Erythroblast (primary cell): ENCODE data around the gene NGF.
"Not testable (repeated sequence)": the region's sequence is repeated elsewhere in the genome, so short reads cannot be mapped to it uniquely, and the experiment has no call there.

Experiments used
- DNase-seq, 2 experiments: peaks; one replicate each; lab custom pipeline; 2025; lab: John Stamatoyannopoulos, UW
- GATA1 ChIP-seq: IDR thresholded peaks from 2 replicates; pipeline ENCODE4 v1.6.1; 2011; ENCODE audit warnings: low read depth, mild to moderate bottlenecking, control low read depth, low read length, moderate library complexity
- POLR2A ChIP-seq: IDR thresholded peaks from 2 replicates; pipeline ENCODE4 v1.6.1; 2011; ENCODE audit warnings: mild to moderate bottlenecking, low read length

The NGF gene

DNA sequence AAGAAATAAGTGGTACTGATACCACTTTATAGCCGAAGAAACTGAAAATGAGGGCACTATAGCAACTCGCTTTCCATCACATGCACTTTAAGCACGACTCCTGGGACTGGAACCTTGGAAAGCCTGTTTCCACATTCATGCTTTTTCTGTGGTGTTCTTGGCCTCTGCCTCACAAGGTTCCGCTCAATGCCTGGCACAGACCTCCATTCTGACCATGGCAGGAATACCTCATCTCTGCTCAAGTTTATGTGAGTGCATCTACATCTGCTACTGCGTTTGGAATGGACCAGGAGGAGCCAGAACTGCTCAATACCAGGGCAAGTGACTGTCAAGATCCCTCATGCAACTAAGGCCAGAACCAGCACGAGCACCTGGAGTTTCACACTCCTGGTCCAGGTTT lies 11.6 kb downstream of the NGF start:
- no peak for DNase-seq
- TF ChIP-seq GATA1 = no peak
- TF ChIP-seq POLR2A = no peak

DNA sequence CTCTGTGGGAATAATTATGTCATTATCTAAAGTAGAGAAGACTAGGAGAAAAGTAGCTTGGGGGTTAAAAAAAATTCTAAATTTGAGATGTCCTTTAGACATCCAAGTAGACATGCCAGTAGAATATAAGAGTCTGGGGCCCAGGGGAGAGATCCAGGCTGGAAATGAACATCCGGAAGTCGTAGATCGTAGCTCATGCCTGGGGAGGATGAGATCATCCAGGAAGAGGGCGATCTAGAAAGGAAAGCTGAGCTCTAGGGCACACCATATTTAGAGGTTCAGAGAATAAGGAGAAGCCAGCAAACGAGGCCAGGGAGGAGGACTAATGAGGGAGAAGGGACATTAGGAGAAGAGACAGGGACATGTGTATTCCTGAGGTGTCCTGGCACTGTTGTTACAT lies 12.2 kb downstream of the NGF start:
- no peak for DNase-seq
- no peak for TF ChIP-seq POLR2A
- TF ChIP-seq GATA1 = no peak

DNA sequence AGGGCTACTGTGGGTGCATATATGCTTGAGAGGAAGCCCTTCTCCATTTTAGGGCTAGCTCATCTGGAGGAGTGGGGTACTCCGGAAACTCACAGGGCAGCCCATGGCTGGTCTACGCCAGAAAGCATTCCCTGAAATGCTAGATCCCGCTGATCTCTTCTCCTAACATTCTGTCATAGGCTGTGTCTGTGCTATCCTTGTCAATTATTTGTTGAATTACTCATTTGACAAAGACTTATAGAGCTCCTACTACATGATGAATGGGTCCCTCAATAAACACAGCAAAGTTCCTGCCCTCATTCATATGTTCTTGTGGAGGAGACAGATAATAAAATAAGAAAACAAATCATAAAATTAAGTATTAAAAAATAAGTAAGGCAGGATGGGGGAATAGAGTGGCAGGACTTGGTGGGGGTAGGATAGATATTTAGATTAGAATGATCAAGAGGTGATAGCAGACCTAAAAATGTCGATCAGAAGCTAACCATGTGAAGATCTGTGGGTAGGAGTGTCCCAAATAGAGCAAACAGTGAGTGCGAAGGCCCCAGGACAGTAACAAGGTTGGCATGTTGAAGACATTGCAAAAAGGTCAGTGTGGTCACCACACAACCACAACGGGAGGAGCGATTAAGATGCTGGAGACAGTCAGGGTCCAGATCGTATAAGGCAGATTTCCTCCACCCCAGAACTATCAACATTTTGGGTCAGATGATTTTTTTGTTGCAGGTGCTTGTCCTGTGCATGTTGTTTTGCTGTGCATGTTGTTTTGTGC lies 13.2 kb downstream of the NGF start:
- DNase-seq = no peak
- TF ChIP-seq GATA1 (no peak), POLR2A (no peak)

DNA sequence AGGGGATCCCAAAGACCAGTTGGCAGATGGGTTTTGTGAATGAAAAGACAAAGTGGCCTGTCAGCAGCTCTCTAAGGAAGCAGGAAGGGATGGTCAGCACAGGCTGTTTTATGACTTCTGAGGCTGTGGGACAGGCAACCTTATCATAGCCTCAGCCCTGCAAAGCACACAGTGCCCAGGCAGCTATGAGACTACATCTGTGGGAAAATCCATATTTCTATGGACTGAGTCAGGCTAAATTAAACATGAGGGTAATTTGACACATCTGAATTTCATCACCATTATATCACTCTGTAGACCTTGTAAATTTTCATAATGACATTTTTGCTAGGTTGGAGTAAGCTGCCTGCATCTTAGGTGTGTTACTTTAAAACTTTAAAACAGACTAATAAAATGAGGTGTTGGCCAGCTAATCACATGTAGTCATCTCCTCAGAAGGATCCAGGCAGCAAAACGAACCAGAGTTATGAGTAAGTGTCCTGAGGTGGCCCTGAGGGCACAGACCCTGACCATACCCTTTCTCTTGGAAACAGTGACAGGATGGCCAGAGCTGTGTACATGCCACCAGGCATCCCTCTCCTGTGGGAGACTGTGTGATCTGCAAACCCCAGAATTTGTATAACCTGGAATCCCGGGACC lies 14.6 kb downstream of the NGF start:
- no peak for DNase-seq
- TF ChIP-seq GATA1 (no peak), POLR2A (no peak)

DNA sequence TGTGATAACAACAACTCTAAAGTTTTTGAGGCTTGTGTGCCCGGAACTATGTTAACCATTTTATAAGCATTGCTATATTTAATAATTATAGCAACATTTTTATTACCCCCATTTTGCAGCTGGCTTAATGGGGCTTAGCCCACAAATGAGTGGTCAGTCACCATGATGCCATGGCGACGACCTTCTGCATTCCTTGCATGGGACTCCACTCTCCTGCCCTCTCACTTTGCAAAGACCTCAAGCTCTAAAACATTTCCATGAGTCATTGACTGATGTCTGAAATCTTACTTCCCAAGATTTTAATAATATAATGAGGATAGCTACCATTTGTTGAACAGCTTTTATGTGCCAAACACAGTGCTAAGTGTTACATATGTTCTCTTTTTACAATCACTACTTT lies 15.4 kb downstream of the NGF start:
- DNase-seq = no peak
- TF ChIP-seq POLR2A (no peak), GATA1 (no peak)

DNA sequence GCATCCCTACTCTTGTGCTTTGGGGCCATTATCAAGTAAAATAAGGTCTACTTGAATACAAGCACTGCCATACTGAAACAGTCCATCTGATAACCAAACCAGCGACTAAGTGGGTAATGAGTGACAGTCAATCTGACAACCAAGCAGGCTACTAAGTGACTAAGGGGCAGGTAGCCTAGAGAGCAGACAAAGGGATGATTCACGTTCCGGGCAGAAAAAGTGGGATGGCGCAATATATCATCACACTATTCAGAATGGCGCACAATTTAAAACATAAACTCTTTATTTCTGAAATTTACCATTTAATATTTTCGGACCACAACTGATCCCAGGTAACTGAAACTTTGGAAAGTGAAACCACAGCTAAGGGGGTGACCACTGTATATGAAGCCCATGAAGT lies 17.7 kb downstream of the NGF start:
- TF ChIP-seq POLR2A (no peak), GATA1 (no peak)
- no peak for DNase-seq

DNA sequence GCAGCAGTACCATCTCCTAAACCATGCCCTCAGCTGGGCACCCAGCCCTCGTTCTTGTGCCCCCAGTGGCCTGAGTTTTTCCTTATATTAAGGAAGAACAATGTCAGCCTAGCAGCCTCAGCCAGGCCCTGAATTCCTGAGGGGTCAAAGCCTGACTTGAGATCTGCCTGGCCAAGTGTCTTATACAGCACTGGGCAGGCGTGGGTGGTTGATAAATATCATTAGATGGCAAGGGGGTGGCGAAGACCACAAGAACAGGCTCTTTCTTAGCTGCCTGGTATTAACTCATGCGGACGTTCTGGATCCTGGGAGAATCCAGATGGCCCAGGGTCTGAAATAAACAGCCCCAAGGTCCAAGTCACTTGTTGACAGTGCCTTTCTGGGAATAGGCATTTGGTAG lies 18.3 kb downstream of the NGF start:
- TF ChIP-seq POLR2A (no peak), GATA1 (no peak)
- no peak for DNase-seq

DNA sequence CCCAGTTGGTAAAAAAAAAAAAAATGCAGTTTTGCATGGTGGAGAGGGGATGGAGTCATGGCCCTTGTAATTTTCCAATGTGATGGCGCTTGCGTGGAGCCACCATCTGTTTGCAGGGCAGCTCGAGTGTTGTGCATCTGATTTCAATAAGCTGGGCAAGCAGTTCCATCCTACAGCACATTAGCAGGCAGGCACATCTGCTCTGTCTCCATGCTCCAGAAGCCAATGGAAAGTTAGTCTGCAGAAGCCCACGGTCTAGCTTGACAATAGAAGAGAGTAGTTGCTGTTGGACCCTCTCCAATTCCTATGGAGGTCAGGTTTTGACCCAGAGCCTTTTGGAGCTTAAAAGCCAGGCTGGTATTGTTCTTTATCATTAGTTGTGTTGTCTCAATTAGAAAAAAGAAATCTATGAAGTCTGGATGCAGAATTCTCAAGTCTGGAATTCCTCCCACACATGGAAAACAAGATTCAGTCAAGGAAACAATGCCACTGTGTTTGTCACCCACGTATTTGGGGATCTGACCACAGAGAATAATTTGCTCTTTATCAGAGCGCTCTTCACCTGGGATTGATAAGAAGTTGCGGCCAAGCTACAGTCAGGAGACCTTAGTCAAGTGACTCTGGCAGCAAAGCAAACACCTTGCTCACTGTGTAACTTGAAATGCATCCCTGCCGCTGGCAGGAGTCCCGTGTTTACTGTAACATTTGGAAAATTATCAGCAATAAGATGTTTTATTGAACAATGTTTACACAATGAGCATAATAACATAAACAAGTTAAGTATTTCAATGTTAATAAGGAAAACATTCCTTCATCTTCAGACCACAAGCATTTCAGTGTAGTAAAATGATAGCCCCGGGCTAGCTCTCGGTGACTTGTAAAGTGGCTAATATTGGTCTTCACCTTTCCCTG lies 20.7 kb downstream of the NGF start:
- no peak for TF ChIP-seq POLR2A
- TF ChIP-seq GATA1 = no peak
- no peak for DNase-seq

DNA sequence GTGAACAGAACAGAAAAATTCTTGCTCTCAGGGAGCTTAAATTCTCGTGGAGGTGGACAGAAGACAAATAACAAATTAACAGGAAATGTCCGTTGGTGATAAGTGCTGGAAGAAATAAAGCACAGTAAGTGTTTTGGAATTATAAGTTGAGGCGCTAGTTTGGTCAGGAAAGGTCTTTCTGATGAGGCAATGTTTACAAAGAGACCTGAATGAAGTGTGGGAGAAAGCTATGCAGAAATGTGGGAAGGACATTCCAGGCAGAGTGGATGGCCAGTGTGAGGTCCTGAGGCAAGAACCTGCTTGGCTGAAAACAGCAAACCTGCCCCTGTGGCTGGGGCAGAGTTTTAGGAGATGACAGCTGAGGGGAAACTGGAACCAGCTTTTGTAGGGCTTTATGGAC lies 23.3 kb downstream of the NGF start:
- TF ChIP-seq POLR2A (no peak), GATA1 (no peak)
- DNase-seq = no peak

DNA sequence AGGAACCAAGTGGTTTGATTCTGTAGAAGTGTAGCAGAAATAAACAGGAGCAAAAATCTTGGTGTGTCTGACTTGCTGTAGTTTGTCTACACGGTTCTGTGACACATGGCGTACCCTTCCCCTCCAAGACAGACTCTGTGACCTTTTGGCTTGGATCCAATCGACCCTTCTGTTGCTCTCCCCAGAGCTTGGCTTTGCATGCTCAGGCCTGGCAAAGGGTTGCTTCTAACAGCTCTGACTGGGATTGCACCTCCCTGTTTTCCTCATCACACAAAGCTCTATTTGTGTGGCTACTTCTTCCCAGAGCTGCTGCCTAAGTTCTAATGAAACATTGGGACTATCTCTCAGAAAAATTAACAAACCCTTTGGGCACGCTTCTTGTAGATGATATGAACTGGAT lies 24.0 kb downstream of the NGF start:
- TF ChIP-seq POLR2A (no peak), GATA1 (no peak)
- DNase-seq = no peak

DNA sequence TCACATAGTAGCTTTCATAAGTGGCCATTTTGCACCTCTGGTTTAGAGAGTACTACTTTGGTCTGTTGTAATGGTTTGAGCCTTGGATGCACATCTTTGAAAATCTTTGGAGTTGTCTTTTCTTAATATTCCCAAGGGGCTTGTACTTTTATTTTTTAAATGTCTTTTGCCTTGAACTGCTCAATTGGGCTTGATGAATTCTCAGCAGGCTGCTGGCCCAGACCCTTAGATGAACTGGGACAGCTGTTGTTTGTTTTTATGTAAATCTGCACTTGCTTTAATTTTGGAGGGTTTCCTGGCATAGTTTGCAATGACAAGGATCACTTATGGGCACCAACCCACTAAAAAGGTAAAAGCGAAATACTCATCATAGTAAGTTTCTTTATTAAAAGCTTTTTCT lies 24.9 kb downstream of the NGF start:
- TF ChIP-seq POLR2A (no peak), GATA1 (no peak)
- no peak for DNase-seq

DNA sequence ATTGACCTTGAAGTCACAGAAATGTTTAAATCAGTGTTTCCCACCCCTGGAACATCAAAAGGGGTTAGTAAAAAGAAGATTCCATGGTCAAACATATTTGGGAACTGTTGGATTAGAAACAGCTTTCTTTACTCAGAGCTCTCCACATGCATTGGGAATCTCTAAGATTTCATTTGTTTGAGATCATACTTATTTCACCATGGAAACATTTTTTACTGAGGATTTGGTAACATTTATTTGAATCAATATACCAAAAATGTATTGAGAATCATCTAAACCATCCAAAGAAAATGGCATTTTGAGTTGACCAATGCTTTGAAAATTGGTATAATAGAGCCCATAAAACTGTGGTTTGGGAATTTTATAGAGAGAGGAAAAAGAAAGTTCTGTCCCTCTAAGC lies 25.3 kb downstream of the NGF start:
- no peak for DNase-seq
- TF ChIP-seq GATA1 (no peak), POLR2A (no peak)

DNA sequence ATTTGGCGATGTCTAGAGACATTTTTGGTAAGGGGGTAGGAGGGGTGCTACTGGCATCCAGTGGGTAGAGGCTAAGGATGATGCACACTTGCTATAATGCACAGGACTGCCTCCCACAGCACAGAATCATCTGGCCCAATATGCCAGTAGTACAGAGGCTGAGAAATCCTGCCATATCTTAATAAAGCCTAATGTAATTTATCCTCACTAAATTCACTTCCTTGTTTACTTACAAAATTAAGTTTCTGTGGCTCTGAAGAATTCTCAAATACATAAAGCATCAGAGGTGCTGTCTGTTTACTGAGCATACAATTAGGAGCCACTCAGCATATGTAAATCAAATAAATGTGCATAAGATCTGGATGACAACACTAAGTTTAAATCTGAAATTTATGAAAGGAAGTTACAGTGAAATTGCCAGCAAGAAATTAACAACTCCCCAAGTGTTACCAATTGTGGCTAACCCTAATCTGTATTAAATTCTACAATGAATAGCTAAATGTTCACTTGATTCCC lies 26.5 kb downstream of the NGF start:
- TF ChIP-seq POLR2A (no peak), GATA1 (no peak)
- DNase-seq = no peak

DNA sequence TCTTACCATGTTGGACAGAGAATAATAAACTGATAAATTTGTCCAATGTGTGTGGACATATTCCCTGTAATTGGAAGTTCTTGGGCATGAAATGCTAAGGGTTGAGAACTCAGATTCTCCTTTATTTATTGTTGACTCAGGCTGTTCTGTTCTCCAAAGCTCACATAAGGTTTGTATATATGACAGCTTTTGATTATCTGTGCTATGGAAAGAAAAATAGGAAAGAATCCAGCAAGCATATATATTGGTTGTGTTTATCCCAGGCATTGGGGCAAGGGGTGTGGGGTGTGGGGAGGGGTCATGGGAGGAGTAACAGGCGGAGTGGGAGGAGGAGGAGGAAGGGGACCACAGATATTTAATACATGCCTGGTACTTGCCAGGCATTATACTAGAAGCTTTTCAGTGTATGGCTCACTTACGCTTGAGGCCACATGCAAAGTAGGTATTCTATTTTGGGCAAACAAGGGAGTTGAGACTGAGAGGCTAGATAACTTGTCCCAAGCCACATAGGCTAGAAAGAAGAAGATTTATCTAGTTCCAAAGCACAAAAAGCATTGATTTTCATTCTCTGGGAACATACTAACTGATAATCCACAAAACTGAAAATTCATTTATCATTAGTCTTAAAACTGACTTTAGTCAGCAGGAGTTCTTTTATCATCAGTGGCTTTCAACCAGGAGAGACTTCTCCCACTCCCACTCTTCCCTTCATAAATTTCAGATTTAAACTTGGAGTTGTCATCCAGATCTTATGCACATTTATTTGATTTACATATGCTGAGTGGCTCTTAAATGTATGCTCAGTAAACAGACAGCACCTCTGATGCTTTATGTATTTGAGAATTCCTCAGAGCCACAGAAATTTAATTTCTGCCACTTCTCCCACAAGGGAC lies 27.2 kb downstream of the NGF start:
- DNase-seq = no peak
- TF ChIP-seq GATA1 = no peak
- TF ChIP-seq POLR2A = no peak

DNA sequence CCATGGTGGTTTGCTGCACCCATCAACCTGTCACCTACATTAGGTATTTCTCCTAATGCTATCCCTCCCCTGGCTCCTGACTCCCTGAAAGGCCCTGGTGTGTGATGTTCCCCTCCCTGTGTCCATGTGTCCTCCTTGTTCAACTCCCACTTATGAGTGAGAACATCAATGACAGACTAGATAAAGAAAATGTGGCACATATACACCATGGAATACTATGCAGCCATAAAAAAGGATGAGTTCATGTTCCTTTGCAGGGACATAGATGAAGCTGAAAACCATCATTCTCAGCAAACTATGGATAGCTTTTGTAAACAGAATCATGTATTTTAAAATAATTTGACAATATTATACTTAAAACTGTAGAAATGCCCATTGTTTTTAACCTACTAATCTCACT lies 28.5 kb downstream of the NGF start:
- DNase-seq = not testable (repeated sequence)
